ENCODE results near the gene GRIK4.
A peak's percentile ranks its signal among the peaks of the same experiment; 100 is the strongest.

The GRIK4 gene

DNA sequence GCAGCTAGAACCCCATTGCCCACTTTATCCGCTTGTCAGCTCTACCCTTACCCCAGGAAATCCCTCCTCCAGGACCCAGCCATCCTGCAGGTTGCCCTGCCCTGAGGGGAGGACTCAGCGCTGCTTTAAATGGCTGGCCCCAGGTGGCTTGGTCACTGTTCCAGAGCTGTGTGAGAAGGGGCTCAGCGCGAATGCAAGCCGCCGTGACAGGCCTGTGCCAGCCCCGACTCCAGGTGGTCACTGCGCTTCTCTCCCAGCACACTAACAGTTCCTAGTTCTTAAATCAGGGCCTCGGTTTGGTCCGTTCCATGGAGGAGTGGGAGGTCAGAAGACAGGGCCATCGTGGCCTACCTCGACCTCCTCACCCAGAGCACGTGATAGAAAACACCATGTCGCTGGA, 446.6 kb downstream of the GRIK4 start:
- no peak for DNase-seq (ENCODE audit: low spot score)

DNA sequence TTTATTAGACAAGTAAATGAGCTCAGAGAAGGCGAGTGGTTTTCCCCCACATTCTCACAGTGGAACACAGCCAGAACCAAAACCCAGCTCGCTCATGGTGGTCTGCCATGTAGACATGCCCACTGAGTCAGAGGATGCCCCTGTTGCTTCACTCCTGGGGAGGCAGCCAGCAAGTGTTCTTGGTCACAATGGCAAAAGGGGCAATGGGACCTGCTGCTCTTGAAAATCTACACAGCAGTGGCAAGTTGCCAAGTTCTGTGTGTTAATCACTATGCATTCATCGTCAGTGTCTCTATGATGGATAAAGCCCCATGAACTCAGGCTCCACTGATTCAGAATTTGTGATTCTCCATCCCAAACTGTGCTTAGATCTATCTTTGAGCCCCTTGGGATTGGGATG, 447.6 kb downstream of the GRIK4 start:
- no peak for DNase-seq (ENCODE audit: low spot score)

DNA sequence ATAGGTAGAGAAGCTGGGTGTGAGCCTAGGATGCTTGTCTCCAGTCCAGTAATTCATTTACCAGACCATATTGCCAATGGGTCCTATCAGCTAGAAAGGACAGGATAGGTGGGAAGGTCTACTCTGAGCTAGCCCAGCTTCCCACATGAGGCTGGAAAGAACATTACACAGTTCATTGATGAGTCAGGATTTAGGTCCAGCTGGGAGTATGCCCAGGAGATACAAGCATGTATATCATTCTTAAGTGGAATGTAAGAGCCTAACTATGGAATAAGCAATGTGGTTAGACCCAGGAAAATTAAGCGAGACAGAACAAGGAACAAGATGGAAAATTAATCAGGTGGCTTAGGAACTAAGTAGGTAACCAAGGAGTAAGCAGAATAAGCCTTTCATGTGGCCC, 453.3 kb downstream of the GRIK4 start:
- DNase-seq (ENCODE audit: low spot score) = no peak

DNA sequence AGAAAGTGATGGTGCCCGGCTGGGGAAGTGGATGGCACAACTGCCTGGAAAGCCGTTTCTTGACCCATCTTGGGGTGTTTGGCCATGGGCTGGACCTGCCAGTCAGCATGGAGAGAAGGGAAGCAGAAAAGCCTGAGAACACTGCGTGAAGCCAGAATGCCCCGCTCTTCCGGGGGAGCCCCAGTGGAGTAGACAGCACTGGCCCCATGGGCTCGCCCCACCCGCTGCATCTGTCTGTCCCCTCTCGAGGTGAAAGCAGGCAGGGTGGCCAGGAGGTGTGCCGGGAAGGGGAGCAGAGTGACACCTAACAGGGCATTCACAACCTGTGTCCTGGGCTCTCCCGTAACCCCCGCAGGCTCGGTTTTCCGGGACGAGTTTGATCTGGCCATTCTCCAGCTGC, 455.3 kb downstream of the GRIK4 start:
- no peak for DNase-seq (ENCODE audit: low spot score)

DNA sequence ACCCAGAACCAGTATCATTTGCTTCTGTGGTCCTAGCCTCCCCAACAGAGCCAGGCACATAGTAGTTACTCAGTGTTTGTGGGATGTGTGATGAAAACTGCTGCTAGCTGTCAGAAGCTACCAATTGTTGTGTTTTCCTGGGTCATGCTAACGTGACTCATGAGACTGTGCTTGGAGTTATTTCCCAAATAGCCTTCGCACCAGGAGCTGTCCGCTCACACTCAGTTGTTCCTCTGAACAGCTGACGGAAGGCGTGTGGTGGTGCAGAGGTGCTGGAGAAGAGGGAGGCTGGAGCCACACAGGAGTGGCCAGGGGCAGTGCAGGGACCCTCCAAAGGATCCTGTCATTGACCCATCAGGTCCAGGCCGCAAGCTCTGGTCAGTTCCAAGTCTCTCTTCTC, 458.4 kb downstream of the GRIK4 start:
- no peak for DNase-seq (ENCODE audit: low spot score)

DNA sequence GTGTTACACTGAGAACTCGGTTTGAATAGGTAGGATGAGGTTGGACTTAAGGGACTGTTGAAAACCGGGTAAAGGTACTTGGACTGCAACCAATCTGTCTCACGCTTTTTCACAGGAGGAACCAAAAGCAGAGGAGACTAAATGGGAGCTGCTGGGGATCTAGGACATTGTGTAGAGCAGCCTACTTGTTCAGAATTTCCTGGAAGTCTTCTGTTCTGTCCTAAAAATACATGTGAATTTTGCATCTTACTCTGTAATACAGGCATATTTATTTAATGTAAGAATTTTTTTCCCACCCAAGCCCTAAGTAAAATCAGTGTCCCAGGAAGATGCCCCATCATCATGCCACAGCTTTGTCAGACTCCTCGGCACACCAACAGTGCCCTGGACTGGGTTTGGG, 460.3 kb downstream of the GRIK4 start:
- DNase-seq (ENCODE audit: low spot score) = no peak

DNA sequence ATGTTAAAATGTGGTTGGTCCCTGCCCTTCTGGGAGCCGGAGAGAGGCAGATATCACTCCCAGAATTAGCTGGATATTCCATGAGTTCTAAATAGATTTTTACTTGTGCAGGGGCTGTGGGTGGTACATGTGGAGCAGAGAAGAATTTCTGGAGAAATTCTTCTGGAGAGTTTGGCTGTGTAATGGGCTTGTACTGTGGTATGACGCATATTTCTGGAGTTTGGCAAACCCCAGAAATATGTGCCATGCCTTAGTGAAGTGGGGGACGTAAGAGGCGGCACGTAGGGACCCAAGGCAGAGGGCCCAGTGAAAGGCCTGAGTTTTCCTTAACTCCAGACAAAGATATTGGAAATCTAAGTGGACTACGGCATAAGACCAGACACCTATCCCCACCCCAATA, 461.1 kb downstream of the GRIK4 start:
- DNase-seq (ENCODE audit: low spot score) = no peak

DNA sequence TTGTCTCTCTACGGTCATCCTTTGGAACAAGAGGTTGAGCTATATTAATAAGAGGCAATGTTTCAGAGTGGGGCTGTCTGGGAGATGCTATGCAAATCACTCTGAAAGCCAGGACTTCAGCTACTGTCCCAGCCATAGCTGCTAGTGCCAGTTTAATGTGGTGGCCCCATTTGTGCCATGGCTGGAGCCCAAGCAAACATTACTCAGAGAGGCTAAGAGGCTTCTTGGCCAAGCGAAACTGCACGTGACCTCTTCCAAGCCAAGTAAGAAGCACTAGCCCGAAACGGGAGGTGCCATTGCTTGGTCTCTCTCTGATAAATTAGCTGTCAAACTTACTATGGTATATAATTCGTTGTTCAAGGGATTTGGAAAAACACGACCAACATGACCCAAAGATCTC, 462.0 kb downstream of the GRIK4 start:
- DNase-seq (ENCODE audit: low spot score) = no peak

DNA sequence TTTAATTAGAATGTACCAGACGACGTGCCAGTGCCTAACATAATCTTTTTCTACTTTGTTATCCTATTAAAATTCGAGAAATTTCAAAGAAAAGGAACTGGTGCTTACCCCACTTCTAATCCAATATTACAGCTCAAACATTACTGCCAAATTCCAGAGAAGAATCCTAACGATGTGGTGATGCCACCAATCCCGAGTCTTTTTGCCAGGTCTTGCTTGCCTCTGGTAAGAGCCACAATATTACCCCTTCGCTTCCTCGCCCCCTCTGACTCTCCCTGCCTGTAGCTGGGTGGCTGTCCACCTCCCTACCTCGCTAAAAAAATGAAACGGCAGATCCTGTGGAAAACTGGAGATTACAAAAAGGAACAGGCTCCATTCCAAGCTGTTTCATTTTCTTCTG, 462.9 kb downstream of the GRIK4 start:
- DNase-seq (ENCODE audit: low spot score) = no peak

DNA sequence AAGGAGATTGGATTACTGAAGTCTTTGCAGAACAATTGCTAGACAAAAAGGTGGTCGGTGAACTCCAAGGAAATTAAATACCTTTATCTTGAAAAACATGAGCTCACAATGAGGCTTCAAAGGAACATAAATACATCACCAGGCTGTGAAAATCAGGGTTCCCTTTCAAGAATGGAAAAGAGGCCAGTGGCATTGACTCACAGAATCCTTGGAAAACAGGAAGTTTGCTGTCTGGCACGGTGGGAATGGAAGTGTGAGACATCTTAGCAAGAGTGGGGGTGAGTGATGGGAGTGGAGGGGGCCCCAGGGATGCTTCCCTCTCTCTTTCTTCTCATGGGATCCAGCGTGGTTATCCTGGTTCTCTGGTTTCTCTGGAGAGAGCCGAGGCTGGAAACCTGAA, 463.4 kb downstream of the GRIK4 start:
- no peak for DNase-seq (ENCODE audit: low spot score)

DNA sequence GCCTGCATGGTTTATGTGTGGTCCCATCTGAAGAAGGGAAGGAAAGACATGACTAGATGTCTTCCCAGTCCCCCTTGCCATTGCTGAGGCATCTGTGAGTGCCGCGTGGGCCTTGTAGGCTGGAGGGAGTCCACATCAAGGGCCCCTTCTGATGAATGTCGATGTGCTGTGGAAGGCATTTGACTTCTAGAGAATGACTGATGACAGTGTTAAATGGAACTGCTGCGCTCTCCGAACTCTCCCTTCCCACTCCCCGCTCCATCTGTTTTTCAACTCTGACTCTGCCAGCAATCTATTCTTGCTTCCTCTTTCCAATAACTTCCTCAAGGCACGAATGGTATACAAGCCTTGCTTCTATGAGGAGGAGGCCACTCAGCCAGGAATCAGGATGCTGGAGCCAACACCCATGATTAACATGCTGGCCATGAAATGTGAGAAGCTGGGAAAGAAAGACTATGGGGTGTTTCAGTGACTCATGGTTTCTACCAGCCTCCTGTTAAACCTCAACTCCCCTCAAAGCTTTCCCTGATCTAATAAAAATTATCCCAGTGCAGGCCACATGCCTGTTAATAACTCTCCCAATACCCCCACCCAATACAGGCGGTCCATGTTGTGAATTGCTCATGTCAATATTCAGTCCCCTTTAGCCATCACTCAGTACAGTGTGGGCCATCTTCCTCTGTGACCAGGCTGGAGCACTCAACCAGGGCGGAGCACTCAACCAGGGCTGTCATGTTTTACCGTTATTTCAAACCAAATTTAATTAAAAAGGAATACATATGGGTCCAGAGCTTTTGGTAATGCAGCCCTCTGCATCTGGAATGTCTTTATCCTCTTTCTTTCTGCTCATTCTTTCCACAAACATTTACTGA, 466.0 kb downstream of the GRIK4 start:
- DNase-seq (ENCODE audit: low spot score) = no peak

DNA sequence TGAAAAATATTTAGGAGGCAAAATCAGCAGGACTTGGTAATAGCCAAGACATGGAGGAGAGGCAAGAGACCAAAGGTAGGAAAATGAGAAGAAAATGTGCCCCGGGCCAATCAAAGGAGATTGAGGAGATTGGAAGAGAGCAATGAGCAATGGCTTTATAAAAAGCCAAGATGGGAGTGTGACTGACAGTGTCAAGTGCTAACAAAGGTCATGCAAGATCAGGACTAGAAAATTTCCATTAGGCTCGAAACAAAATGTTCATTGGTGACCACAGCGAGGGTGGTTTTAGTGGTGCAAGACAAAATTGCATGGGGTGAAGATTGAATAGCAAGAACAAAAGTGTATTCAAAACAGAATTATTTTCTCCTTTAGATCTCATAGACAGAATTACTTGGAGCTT, 467.2 kb downstream of the GRIK4 start:
- DNase-seq (ENCODE audit: low spot score) = no peak

DNA sequence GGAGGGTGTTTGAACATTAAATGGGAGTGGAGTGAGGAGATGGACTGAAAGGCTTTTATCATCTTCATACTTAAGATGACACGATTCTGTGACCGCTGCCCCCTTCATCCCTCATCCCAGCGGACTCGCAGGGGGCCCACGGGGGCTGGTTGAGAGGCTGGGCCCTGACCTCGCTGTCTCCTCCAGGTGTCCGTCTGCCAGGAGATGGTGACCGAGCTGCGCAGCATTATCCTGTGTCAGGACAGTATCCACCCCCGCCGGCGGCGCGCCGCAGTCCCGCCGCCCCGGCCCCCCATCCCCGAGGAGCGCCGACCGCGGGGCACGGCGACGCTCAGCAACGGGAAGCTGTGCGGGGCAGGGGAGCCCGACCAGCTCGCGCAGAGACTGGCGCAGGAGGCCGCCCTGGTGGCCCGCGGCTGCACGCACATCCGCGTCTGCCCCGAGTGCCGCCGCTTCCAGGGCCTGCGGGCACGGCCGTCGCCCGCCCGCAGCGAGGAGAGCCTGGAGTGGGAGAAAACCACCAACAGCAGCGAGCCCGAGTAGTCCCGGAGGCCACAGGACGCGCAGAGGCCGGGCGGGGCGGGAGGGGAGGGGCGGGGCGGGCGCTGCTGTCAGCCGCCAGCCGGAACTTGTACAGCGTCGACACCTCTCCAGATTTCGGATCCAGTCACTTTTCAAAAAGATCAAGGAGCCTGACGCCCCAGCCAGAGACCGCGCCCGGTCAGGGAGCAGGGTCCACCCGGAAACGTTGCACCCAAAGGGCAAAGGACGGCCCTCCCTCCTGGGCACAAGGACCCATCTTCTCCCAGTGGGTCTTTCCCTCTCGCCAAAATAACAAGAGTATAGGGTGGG, 474.4 kb downstream of the GRIK4 start:
- peak; percentile 6 for DNase-seq (ENCODE audit: low spot score)

DNA sequence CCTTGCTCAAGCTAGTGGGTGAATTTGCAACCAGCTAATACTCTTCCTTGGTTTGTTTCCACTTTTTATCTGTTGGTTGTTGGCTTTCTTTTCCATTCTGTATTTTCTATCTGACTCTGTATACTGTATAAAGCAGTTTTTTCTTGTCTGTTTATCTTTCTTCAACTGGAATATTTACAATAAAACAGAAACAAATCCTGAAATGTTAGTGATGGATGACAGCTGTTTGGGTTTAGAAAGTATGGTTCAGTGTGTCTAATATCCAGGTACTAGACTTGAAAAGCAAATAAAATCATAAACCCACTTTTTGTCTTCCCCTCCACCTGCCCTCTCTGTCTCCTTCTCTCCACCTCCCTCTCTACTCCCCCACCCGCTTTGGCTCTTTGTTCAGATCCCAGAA, 477.1 kb downstream of the GRIK4 start:
- no peak for DNase-seq (ENCODE audit: low spot score)

DNA sequence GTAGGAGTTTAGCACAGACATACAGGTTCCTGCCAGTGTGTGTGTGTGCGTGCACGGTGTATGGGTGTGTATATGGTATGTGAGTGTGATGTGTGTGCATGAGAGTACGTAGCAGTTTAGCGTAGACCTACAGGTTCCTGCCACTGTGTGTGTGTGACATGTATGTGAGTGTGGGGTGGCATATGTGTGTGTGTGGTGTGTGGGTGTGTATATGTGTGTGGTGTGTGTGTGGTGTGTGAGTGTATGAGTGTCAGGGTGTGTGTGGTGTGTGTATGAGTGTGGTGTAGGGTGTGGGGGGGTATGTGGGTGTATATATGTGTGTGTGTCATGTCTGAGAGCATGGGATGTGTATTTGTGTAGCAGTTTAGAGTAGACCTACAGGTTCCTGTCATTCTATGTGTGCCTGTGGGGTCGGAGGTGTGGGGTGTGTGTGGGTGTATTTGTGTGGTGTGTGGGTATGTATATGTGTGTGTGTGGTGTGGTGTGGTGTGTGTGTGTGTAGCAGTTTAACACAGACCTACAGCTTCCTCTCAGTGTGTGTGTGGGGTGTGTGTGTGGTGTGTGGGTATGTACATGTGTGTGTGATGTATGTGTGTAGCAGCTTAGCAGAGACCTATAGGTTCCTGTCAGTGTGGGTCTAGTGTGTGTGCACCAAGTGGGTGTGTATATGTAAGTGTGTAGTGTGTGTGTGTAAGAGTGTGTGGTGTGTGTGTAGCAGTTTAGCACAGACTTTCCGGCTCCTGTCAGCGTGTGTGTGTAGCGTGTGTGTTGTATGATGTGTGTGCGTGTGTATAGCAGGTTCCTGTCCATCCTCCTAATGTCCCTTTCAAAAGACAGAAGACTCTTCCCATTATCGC, 480.5 kb downstream of the GRIK4 start:
- no peak for DNase-seq (ENCODE audit: low spot score)

DNA sequence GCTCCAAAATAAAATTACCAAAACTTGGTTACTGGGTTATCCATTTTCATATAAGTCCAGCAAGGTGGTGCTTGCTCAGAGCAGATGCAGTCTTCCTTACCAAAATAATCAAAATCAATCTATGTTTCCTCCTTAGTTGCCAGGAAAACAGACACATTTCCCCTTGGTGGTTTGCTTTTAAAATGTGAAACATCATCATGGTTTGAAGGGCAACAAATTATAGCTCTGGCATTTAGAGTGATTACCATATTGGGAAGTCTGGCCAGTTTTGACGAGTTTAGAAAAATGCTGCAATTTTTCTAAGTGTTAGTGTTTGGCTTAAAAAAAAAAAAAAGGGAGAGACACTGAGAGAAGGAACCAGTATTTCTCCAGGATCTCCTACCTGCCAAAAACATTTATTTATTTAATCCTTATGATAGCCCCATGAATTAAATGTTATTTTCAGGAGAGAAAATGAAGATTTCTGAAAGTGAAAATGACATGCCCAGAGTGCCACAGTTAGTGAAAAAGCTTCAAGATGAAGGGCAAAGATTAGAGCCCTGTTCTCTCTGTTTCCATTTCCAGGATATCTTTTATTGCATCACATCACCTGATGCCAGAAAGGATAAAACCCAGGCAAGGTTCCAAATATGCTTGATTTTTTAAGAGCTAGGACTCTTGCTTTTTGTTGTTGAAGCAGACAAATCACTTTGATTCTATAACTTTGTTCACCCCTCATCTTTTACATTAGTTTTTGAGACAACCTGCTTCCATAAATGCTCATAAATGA, 482.7 kb downstream of the GRIK4 start:
- DNase-seq (ENCODE audit: low spot score) = no peak

DNA sequence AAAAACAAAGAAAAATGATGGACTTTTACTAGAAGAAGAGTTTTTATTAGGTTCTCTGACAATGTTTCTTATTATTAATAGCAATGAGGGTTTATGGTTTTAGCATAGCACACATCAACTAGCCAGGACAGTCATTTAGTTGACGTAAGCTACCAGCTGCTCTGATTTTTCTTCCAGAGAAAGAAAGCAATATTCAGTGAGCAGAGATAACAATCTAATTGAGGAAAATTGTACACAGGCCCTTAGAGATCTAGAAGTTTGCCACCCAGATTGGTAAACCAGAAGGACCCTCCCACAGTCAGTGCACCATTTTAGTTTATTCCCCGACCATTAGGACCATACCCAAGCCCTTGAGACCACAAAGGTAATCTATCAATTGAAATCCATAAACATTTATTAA, 483.6 kb downstream of the GRIK4 start:
- no peak for DNase-seq (ENCODE audit: low spot score)

DNA sequence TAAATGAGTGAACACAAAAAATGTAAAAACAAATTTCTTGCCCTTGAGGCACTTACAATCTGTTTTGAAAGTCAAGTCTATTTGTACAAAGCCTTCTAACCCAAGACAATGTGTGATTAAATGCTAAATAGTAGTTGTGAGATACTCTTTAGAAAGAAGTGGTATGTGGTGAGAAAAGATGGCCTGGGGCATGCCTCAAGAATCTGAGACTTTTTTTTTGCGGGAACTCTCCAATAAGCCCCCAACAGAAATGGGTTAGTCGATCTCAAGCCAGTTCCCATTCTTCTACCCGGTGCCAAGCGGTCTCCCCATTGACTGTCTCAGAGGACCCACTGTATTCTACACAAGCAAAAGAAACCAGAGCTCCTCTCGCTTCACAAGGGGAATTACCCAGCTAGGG, 485.4 kb downstream of the GRIK4 start:
- no peak for DNase-seq (ENCODE audit: low spot score)

DNA sequence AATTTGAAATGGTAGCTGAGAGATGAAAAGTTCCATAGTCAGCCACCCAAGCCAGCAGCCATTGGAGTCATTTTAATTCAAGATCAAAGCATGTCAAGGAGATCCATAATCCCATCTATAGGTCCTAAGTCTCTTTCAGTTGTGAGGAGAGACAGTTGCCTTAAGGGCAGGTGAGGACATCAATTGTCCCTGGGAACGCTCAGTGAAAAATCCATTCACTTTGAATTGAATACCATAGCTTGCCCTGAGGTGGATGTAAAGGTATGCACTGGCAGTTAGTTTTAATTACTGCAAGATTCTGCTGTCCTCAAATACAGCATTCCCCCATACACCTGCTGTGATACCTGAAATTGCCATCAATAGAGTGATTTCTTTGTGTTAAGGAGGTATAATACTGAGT, 487.0 kb downstream of the GRIK4 start:
- DNase-seq (ENCODE audit: low spot score) = no peak

DNA sequence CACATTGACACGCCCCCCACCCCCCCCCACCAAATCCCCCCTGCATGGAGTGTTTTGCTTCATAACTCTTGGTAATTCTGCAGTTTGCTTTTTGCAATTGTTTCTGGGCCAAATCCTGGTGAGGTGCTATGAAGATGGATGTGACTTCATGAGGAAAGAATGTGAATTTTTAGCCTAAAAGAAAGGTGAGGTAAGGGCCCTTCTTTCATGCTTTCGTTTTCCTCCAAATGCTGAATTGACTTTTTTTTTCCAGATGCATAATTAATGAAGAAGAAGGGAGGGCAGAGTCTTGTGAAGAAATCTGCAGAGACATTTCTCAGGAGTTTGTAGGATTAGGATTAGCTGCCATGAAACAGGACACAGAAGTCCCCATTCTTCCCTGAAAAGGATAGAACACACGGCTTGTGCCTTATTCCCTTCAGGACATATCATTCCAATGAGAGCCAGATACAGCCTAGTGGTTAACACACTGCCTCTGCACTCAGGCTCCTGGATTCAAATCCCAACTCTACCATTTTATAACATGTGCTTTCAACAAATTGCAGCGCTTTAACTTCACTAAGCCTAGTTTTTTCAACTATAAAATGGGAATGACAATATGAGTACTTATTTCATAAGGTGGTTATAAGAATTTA, 492.8 kb downstream of the GRIK4 start:
- DNase-seq (ENCODE audit: low spot score) = no peak

DNA sequence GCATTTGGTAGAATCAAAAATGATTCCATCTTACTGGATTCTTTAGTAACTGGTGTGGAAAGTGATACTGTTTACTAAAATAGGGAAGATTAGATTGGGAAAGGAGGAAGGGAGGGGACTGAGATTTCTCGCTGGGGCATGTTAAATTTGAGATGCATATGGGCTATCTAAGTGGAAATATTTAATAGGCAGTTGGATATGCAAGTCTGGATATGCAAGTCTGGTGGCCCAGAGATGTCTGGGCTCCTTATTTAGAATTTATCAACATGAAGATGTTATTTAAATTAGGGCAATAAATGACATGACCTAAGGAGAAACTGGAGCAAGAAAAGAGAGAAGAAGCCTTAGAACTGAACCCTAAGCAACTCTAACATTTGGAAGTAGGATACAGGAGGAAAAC, 495.4 kb downstream of the GRIK4 start:
- DNase-seq (ENCODE audit: low spot score) = no peak

All from CD4-positive, alpha-beta T cell treated with Interleukin-2 at 100 ng/mL for 4 hours (primary cell).